Measurements from ENCODE around the gene SIPA1. TPM values are rescaled to one million over a fixed set of nuclear protein-coding genes. Genes with fewer than 3 reads are reported as not detected.

Gene SIPA1
- total RNA-seq, 3 donors from 2014 or later = 18.2 to 27.9 (median 25.5) TPM

DNA sequence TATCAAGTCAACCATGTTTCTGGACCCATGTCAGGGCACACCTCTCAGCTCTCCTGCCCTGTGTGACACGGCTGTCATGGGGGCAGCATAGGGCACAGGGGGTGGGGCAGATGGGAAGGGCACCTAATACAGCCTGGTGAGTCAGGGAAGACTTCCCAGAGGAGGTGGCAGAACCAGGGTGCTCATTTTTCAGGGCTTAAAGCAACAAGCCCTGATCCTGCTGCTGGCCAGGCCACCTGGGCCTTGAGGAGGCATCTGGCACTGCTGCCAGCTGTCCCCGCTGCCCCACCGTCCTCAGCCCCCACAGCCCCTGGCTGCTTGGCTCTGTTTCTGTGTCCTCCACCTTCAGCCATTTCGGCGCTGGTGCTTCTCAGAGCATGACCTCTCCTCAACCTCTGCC, 28.2 kb upstream of the SIPA1 start:
- peak overlapping the region in 1 of 2 donors; percentile 97 for H3K27ac ChIP-seq
- H3K4me3 ChIP-seq = no peak overlapping the region
- no peaks in the 10 kb centered on the region for H3K36me3 ChIP-seq
- TF ChIP-seq, protein P1, sequence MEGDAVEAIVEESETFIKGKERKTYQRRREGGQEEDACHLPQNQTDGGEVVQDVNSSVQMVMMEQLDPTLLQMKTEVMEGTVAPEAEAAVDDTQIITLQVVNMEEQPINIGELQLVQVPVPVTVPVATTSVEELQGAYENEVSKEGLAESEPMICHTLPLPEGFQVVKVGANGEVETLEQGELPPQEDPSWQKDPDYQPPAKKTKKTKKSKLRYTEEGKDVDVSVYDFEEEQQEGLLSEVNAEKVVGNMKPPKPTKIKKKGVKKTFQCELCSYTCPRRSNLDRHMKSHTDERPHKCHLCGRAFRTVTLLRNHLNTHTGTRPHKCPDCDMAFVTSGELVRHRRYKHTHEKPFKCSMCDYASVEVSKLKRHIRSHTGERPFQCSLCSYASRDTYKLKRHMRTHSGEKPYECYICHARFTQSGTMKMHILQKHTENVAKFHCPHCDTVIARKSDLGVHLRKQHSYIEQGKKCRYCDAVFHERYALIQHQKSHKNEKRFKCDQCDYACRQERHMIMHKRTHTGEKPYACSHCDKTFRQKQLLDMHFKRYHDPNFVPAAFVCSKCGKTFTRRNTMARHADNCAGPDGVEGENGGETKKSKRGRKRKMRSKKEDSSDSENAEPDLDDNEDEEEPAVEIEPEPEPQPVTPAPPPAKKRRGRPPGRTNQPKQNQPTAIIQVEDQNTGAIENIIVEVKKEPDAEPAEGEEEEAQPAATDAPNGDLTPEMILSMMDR (IDR thresholded peaks at IDR 0.05) = no peak
- TF ChIP-seq POLR2A (IDR thresholded peaks at IDR 0.05) = no peak
- TF ChIP-seq POLR2AphosphoS5 (IDR thresholded peaks at IDR 0.05) = no peak
- DNase-seq (ENCODE audit: low spot score in 2 of 2) = no peak
- peaks cover 12 to 25% of the 10 kb centered on the region in 2 donors for H3K4me1 ChIP-seq
- intact Hi-C loops (cut with DNase I; ENCODE audit: low total_unique reads) = loop anchor here (5.0 kb wide), 1 partner anchor 32 kb away; the partner anchor contains the start of gene EHBP1L1
- no peaks in the 10 kb centered on the region for H3K9me3 ChIP-seq
- H3K27me3 ChIP-seq = no peaks in the 10 kb centered on the region

DNA sequence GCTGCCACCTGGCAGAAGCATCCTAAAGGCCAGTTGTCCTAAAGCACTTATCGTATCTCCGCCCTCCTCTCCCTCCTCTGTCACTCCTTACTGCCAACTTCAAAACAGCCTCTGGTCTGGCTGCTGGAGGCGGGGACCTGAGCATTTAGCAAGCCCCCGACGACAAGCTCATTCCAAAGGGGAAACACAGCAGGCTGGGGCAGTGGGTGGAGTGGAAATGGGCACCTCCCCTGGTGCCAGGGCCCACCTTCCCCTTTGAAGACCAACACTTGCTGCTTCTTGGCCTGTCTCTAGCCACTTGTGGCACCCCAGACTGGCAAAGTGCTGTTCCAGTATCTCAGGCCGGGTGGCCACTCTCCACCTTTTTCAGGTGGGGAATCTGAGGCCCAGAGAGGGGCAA, 27.5 kb upstream of the SIPA1 start:
- Histone ChIP-seq H3K36me3 (no peaks in the 10 kb centered on the region), H3K27ac (peak overlapping the region; percentile 42 to 97), H3K4me1 (peaks cover 12 to 25% of the 10 kb centered on the region in 2 donors), H3K27me3 (no peaks in the 10 kb centered on the region), H3K9me3 (no peaks in the 10 kb centered on the region), H3K4me3 (peak overlapping the region; percentile 95 to 97 (median 97))
- TF ChIP-seq, protein P1 (IDR thresholded peaks at IDR 0.05) = no peak
- TF ChIP-seq POLR2AphosphoS5 (IDR thresholded peaks at IDR 0.05) = no peak
- no peak for TF ChIP-seq POLR2A (IDR thresholded peaks at IDR 0.05)
- intact Hi-C loops (cut with DNase I; ENCODE audit: low total_unique reads) = loop anchor here (5.0 kb wide), 1 partner anchor 33 kb away; the partner anchor contains the start of gene EHBP1L1
- DNase-seq (ENCODE audit: low spot score in 2 of 2) = no peak

DNA sequence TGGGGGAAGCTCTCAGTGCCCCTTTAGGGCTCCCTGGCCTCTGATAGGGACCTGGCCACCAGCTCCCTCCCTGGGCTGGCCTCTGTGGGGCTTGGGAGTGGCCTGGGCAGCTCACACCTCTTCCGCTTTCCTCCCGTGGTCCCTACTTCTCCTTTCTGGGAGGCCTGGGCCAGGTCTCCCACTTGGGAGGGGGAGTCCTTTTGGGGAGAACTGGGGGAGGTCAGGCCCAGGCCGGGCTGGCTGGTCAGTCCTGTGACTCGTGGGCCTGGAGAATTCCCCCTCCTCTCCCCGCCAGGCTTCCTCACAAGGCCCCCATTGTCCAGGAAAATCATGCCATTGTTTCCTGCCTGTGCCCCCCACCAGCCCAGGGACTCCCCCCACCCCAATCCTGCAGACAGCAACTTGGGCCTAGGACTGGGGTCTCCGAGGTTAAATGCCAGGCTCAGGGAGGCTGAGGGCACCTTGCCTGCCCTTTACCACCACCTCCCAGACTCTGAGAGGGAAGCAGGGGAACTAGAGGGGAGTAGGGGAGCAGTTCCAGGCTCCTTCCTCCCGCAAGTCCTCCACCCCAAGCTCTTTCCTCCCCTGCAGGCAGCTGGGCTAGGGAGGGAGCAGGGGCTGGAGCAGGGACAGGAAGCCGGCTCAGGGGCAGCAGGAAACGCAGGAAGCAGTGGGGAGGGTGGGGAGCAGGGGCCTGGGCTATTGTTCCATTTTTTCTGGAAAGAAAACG, 26.7 kb upstream of the SIPA1 start:
- Histone ChIP-seq H3K36me3 (no peaks in the 10 kb centered on the region), H3K4me3 (peak overlapping the region; percentile 95 to 97 (median 97)), H3K27ac (peak overlapping the region; percentile 42 to 97), H3K4me1 (peaks cover 12 to 25% of the 10 kb centered on the region in 2 donors), H3K9me3 (no peaks in the 10 kb centered on the region), H3K27me3 (no peaks in the 10 kb centered on the region)
- intact Hi-C loops (cut with DNase I; ENCODE audit: low total_unique reads) = loop anchor here (5.0 kb wide), 1 partner anchor 34 kb away; the partner anchor contains the start of gene EHBP1L1
- TF ChIP-seq, protein P1 (IDR thresholded peaks at IDR 0.05) = no peak
- TF ChIP-seq POLR2A (IDR thresholded peaks at IDR 0.05) (no peak), POLR2AphosphoS5 (IDR thresholded peaks at IDR 0.05) (no peak)
- no peak for DNase-seq (ENCODE audit: low spot score in 2 of 2)

DNA sequence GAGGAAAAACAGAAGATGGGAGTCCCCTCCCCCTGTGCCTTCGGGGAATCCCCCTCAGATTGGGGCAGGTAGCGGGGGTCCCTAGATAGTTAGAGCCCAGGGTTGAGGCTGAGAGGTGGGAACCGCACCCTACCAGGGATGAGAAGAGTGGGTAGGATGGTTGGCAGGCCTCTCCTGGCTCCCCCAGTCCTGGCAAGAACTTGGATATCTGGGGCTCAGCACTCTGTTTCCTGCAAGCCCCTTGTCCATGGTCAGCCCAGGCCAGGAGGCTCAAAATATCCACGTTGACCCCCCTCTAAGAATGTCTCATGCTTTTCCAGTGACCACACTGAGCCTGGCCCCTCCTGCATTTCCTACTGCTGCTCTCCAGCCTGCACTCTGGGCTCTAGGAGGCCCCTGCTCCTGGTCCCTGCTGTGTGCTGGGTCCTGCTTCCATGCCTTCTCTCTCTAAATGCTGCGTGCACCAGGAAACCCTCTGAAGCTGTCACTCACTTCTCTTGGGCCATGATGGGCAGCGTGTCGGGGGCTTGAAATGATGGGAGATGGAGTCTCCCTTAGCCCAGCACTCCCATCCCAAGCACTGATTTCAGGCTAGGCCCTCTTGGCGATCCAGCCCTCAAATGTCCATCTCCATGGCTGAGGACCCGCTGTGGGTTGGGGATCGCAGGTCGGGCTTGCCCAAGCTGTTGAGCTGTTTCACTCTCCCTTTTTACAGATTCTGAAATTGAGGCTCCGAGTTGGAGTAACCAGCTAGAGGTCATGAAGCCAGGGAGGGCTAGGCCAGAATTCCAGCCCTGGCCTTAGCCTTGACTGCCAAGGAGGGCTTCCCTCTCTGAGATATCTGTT, 25.9 kb upstream of the SIPA1 start:
- Histone ChIP-seq H3K4me1 (peaks cover 12 to 31% of the 10 kb centered on the region in 2 donors), H3K4me3 (peak overlapping the region; percentile 95 to 97 (median 97)), H3K27ac (peak overlapping the region; percentile 42 to 97), H3K27me3 (no peaks in the 10 kb centered on the region), H3K36me3 (no peaks in the 10 kb centered on the region), H3K9me3 (no peaks in the 10 kb centered on the region)
- TF ChIP-seq POLR2A (IDR thresholded peaks at IDR 0.05) (no peak), POLR2AphosphoS5 (IDR thresholded peaks at IDR 0.05) (no peak)
- TF ChIP-seq, protein P1 (IDR thresholded peaks at IDR 0.05) = no peak
- intact Hi-C loops (cut with DNase I; ENCODE audit: low total_unique reads) = loop anchor here (5.0 kb wide), 1 partner anchor 35 kb away; the partner anchor contains the start of gene EHBP1L1
- DNase-seq (ENCODE audit: low spot score in 2 of 2) = no peak
